Chondrocyte (in vitro differentiated cells): ENCODE data around the gene SNCAIP. TPM values are rescaled to one million over a fixed set of nuclear protein-coding genes. Genes with fewer than 3 reads are reported as not detected.

Source experiments
- DNase-seq: peaks from one replicate; pipeline ENCODE4 v3.0.0; 2021; ENCODE audit warnings: mixed read lengths, low spot score
- H3K27ac Mint-ChIP-seq: one replicate; pipeline ENCODE4 v1.8.0; 2021; ENCODE audit warnings: mild to moderate bottlenecking, moderate library complexity, mixed read lengths; ENCODE audit not compliant: unreplicated experiment
- H3K27me3 Mint-ChIP-seq: 2 replicates; pipeline ENCODE4 v1.8.0; 2021; ENCODE audit warnings: low read depth, mixed read lengths
- H3K36me3 Mint-ChIP-seq: 2 replicates; pipeline ENCODE4 v1.8.0; 2021; ENCODE audit warnings: low read depth, mixed read lengths
- H3K4me1 Mint-ChIP-seq: 2 replicates; pipeline ENCODE4 v1.8.0; 2021; ENCODE audit warnings: low read depth, mild to moderate bottlenecking, mixed read lengths
- H3K4me3 Mint-ChIP-seq: one replicate; pipeline ENCODE4 v1.8.0; 2021; ENCODE audit warnings: mild to moderate bottlenecking, moderate library complexity, mixed read lengths; ENCODE audit not compliant: unreplicated experiment
- H3K9me3 Mint-ChIP-seq: 2 replicates; pipeline ENCODE4 v1.8.0; 2021; ENCODE audit warnings: low read depth, mixed read lengths
- total RNA-seq: library from RNA; stranded (reverse); gene quantifications from 3 replicates; pipeline ENCODE4 v1.2.1, GENCODE V29; 2021
- TF ChIP-seq, protein P1 (sequence below): fragments of 200-600 bp; sonication (generic); IDR thresholded peaks from 2 replicates; pipeline ENCODE4 v1.5.0; 2021; ENCODE audit warnings: antibody characterized with exemption, mild to moderate bottlenecking, moderate library complexity

The SNCAIP gene
- total RNA-seq, 1 donor from 2014 or later = 1.2 TPM

DNA sequence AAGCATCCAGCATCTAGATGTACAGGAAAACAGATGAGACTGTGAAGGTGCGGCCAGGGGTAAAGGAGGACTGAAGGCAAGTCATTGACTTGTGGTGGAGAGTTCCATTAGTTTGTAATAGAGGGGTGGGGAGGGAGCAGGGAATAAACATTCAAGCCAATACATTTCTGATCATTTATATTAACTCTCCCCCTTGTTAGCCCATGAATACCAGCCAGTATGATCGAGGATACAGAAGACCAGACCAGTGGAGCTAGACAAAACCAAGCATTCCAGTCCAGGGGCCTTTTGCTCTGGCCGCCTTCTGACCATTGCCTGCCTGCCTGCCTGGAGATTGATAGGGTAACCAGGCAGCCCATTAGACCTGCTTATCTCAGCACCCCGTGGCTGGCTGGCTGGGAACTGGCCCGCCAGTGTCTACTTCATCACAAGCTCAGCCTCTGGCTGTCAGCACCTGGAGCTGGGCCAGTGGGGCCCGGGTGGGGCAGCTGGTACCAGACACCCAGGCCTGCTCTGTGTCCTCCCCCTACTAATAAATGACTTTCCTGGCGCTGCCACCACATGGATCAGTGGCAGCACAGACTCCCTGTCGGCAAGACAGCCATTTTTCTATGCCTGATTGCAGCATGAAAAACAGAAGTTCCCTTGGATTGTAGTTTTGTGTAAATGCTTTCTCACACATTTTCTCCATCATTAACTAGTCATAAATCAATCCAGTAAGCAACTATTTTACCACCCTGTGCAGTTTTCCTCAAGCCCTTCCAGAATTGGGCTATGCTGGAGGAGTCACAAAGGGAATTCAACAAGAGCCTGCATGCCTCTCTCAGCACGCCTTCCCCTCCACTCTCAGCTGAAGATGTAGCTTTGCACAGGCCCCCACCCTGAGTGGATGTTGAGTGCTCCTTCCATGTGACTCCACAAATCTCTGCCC, 181.3 kb downstream of the SNCAIP start:
- Mint-ChIP-seq H3K27ac (no peak overlapping the region), H3K9me3 (no peaks in the 10 kb centered on the region), H3K36me3 (no peaks in the 10 kb centered on the region), H3K4me3 (no peak overlapping the region), H3K4me1 (peaks cover 3% of the 10 kb centered on the region), H3K27me3 (peaks cover 6% of the 10 kb centered on the region)
- no peak for DNase-seq
- TF ChIP-seq, protein P1, sequence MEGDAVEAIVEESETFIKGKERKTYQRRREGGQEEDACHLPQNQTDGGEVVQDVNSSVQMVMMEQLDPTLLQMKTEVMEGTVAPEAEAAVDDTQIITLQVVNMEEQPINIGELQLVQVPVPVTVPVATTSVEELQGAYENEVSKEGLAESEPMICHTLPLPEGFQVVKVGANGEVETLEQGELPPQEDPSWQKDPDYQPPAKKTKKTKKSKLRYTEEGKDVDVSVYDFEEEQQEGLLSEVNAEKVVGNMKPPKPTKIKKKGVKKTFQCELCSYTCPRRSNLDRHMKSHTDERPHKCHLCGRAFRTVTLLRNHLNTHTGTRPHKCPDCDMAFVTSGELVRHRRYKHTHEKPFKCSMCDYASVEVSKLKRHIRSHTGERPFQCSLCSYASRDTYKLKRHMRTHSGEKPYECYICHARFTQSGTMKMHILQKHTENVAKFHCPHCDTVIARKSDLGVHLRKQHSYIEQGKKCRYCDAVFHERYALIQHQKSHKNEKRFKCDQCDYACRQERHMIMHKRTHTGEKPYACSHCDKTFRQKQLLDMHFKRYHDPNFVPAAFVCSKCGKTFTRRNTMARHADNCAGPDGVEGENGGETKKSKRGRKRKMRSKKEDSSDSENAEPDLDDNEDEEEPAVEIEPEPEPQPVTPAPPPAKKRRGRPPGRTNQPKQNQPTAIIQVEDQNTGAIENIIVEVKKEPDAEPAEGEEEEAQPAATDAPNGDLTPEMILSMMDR = no peak

DNA sequence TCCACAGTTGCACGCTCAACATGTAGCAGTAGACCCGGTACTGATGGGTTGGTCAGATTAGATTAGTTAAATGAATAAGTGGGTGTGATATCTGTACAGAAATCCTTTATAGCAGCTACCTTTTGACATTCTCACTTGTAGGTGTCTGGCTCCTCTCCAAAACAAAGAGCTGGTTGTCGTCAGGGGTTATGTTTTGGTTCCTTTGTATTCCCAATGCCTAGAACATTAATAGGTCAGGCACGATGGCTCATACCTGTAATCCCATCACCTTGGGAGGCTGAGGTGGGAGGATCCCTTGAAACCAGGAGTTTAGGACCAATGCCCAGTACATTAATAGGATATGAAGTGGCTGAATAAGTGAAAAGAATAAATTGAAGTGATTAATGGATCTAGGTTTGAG, 182.1 kb downstream of the SNCAIP start:
- no peak overlapping the region for H3K27ac Mint-ChIP-seq
- H3K4me3 Mint-ChIP-seq = no peak overlapping the region
- H3K9me3 Mint-ChIP-seq = no peaks in the 10 kb centered on the region
- peaks cover 6% of the 10 kb centered on the region for H3K27me3 Mint-ChIP-seq
- H3K4me1 Mint-ChIP-seq = peaks cover 6% of the 10 kb centered on the region
- no peaks in the 10 kb centered on the region for H3K36me3 Mint-ChIP-seq
- TF ChIP-seq, protein P1 = no peak
- no peak for DNase-seq

DNA sequence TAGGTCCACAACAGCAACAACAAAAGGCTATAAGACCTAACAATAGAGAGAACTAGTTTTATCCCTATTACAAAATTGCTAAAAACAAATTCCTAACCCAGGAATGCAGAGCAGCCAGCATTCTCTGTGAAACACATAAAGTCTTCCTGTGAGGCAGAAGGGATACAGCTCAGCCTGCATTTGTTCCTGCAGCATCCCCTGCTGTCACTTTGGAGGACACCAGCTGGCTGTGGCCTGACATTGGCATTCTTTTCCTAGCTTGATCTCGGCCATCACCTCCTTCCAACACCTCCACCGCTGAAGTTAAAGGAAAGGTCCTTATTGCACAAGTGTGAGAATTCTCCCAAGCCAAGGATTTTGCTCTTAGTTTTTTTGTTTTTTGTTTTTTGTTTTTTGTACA, 186.1 kb downstream of the SNCAIP start:
- Mint-ChIP-seq H3K36me3 (no peaks in the 10 kb centered on the region), H3K27ac (no peak overlapping the region), H3K4me3 (no peak overlapping the region), H3K27me3 (peaks cover 1% of the 10 kb centered on the region), H3K9me3 (no peaks in the 10 kb centered on the region), H3K4me1 (peaks cover 32% of the 10 kb centered on the region)
- DNase-seq = no peak
- TF ChIP-seq, protein P1 = peak; percentile 82

DNA sequence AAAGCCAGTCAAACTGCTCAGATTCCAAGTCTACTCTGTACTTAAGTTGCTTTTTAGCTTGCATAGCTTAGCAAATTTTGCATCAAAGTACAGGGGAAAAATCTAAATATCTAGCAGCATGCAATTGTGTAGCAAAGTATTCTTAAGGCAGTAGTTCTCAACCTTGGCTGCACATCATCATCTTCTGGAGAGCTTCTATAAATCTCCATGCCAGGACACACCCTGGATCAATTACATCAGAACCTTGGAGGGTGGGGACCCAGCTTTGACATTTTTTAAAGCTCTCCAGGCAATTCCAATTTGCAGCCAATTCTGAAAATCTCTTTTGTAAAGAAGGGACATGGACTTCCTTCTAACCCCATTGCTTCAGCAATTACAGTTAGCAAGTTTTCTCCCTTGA, 187.5 kb downstream of the SNCAIP start:
- Mint-ChIP-seq H3K4me1 (peaks cover 32% of the 10 kb centered on the region), H3K4me3 (no peak overlapping the region), H3K27ac (no peak overlapping the region), H3K36me3 (no peaks in the 10 kb centered on the region), H3K27me3 (peaks cover 1% of the 10 kb centered on the region), H3K9me3 (no peaks in the 10 kb centered on the region)
- DNase-seq = no peak
- TF ChIP-seq, protein P1 = no peak

DNA sequence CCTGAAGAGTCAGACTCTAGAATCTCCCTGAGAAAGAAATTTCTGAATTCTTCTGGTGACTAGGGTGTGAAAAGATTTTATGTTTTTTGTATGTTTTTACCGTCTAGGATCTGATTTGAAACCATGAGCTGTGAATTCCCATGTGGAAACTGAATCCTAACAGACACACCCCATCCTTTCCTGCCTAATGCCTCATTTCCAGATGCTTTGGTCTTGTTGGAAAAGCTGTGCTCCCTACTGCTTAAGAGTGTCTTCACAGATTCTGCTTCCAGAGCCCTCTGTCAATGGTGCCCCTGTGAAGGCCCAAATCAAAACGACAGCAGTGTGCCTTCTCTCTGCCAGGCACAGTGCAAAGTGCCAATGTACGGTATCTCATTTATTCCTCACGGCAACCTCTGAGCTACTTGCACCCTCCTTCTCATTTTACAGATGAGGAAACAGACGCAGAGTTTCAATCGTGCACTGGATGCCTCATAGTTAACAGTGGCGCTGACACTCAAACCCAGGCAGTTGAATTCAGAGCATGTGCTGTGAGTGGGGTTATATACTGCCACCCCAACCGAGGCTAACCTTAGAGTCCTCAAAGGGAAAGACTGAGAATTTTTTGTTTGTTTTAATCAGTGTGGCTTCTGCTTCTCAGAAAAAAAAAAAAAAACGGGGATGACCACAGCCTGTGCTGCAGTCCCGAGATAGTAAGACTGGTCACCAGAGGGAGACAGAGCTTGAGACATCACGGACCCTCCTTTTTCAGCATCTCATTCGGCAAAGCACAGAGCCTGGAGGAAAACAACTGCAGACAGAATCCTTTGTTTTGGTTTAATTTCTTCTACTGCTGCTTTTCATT, 188.4 kb downstream of the SNCAIP start:
- Mint-ChIP-seq H3K36me3 (no peaks in the 10 kb centered on the region), H3K4me3 (peak overlapping the region; percentile 73), H3K4me1 (peaks cover 32% of the 10 kb centered on the region), H3K27ac (peak overlapping the region; percentile 98), H3K9me3 (no peaks in the 10 kb centered on the region), H3K27me3 (peaks cover 1% of the 10 kb centered on the region)
- DNase-seq = no peak
- TF ChIP-seq, protein P1 = peak; percentile 89
